ENCODE results near the gene ECSIT. TPM values are rescaled to one million over a fixed set of nuclear protein-coding genes. Genes with fewer than 3 reads are reported as not detected.
"Not testable (repeated sequence)": the region's sequence is repeated elsewhere in the genome, so short reads cannot be mapped to it uniquely, and the experiment has no call there.

Gene ECSIT
- total and polyA plus RNA-seq, 2 donors (not counting 1 experiment from before 2014, with no cell fraction given) = 45.6 to 63.1 TPM

GRCh38 chr19:11475861-11476260 lies 53.1 kb downstream of the ECSIT start:
- no peak for ATAC-seq (ENCODE audit: low read depth)
- WGBS (ENCODE audit: insufficient coverage) = 96% methylated on average over 3 of the region's 8 CpGs
- H3K27ac Mint-ChIP-seq = no peak overlapping the region

GRCh38 chr19:11475343-11475742 lies 53.6 kb downstream of the ECSIT start:
- H4K20me1 ChIP-seq (ENCODE audit: control insufficient read depth, insufficient read depth, low read length, poor library complexity, severe bottlenecking); H3K27ac ChIP-seq (ENCODE audit: low read length in 2 of 2); H3K9ac ChIP-seq (ENCODE audit: low read length); H3K27ac Mint-ChIP-seq; DNase-seq; H2AFZ ChIP-seq (ENCODE audit: insufficient read depth, low read depth, low read length, poor library complexity, severe bottlenecking); POLR2A ChIA-PET; H3K4me3 Mint-ChIP-seq; H3K9me3 Mint-ChIP-seq (ENCODE audit: insufficient read depth); H3K36me3 ChIP-seq (replicated peaks in 1 of 2; ENCODE audit: control extremely low read depth in 1 of 2, control insufficient read depth in 1 of 2, extremely low read depth in 1 of 2, insufficient read depth in 2 of 2, low read length in 1 of 2); H3K79me2 ChIP-seq (ENCODE audit: control insufficient read depth, insufficient read depth, low read length); ATAC-seq (ENCODE audit: low read depth); H3K4me3 ChIP-seq (ENCODE audit: control extremely low read depth in 1 of 5, extremely low read depth in 1 of 5, insufficient read depth in 1 of 5, low read depth in 2 of 5, low read length in 4 of 5); intact Hi-C loops (cut with micrococcal nuclease); H3K9me3 ChIP-seq (ENCODE audit: control extremely low read depth in 1 of 3, control insufficient read depth in 2 of 3, insufficient read depth in 1 of 3, low read length in 2 of 3); H3K4me1 Mint-ChIP-seq; H3K4me2 ChIP-seq (replicated peaks; ENCODE audit: low read depth, low read length, poor library complexity, severe bottlenecking): not testable (repeated sequence)
- CTCF ChIA-PET = interaction anchor here (0.6 to 0.7 kb wide), 3 partner anchors 71 to 399 kb away, joined by 3 to 5 read pairs (median 4); no protein-coding TSS in a partner anchor
- H3K27me3 ChIP-seq (replicated peaks in 1 of 4; ENCODE audit: control extremely low read depth in 1 of 4, control insufficient read depth in 3 of 4, insufficient read depth in 4 of 4, low read length in 3 of 4) = peaks cover 0 to 30% (median 9%) of the 10 kb centered on the region in 4 experiments
- no CpG with 5 or more reads among the region's 3 CpGs for WGBS (ENCODE audit: insufficient coverage)
- H3K27me3 Mint-ChIP-seq = peaks cover 23% of the 10 kb centered on the region
- peaks cover 11 to 17% of the 10 kb centered on the region in 2 donors for H3K4me1 ChIP-seq (ENCODE audit: control insufficient read depth in 2 of 2, insufficient read depth in 2 of 2, low read length in 2 of 2)

More at GRCh38 chr19:11475861-11476260, 53.1 kb downstream of the ECSIT start:
- H3K79me2 ChIP-seq (ENCODE audit: control insufficient read depth, insufficient read depth, low read length) = no peaks in the 10 kb centered on the region
- ChIA-PET CTCF (interaction anchor here (0.6 to 0.7 kb wide), 3 partner anchors 70 to 400 kb away, joined by 3 to 5 read pairs (median 4); no protein-coding TSS in a partner anchor), POLR2A (no interaction called here)
- H3K36me3 ChIP-seq (replicated peaks in 1 of 2; ENCODE audit: control extremely low read depth in 1 of 2, control insufficient read depth in 1 of 2, extremely low read depth in 1 of 2, insufficient read depth in 2 of 2, low read length in 1 of 2) = no peaks in the 10 kb centered on the region
- H3K4me3 ChIP-seq (ENCODE audit: control extremely low read depth in 1 of 5, extremely low read depth in 1 of 5, insufficient read depth in 1 of 5, low read depth in 2 of 5, low read length in 4 of 5) = no peak overlapping the region
- peaks cover 23% of the 10 kb centered on the region for H3K27me3 Mint-ChIP-seq
- no peaks in the 10 kb centered on the region for H4K20me1 ChIP-seq (ENCODE audit: control insufficient read depth, insufficient read depth, low read length, poor library complexity, severe bottlenecking)
- H2AFZ ChIP-seq (ENCODE audit: insufficient read depth, low read depth, low read length, poor library complexity, severe bottlenecking) = no peak overlapping the region
- peaks cover 9% of the 10 kb centered on the region for H3K4me1 Mint-ChIP-seq
- H3K4me1 ChIP-seq (ENCODE audit: control insufficient read depth in 2 of 2, insufficient read depth in 2 of 2, low read length in 2 of 2) = peaks cover 13 to 20% of the 10 kb centered on the region in 2 donors
- no peaks in the 10 kb centered on the region for H3K9me3 Mint-ChIP-seq (ENCODE audit: insufficient read depth)
- peaks cover 0 to 6% (median 0%) of the 10 kb centered on the region in 3 donors for H3K9me3 ChIP-seq (ENCODE audit: control extremely low read depth in 1 of 3, control insufficient read depth in 2 of 3, insufficient read depth in 1 of 3, low read length in 2 of 3)
- DNase-seq = no peak
- H3K4me3 Mint-ChIP-seq = no peak overlapping the region
- no peak overlapping the region for H3K4me2 ChIP-seq (replicated peaks; ENCODE audit: low read depth, low read length, poor library complexity, severe bottlenecking)
- no peak overlapping the region for H3K27ac ChIP-seq (ENCODE audit: low read length in 2 of 2)
- TF ChIP-seq EZH2 (IDR thresholded peaks at IDR 0.05; ENCODE audit: borderline replicate concordance, insufficient read depth, low read depth, low read length, poor library complexity, severe bottlenecking) = no peak
- intact Hi-C loops (cut with micrococcal nuclease) = no loop called here
- H3K27me3 ChIP-seq (replicated peaks in 1 of 4; ENCODE audit: control extremely low read depth in 1 of 4, control insufficient read depth in 3 of 4, insufficient read depth in 4 of 4, low read length in 3 of 4) = peaks cover 0 to 32% (median 10%) of the 10 kb centered on the region in 4 experiments
- no peak overlapping the region for H3K9ac ChIP-seq (ENCODE audit: low read length)

Measured in B cell (primary cell).